HG03439 (cell line): ENCODE measurements around the gene HOXA10.

Experiments used
- ATAC-seq: cut with Tn5 transposase; IDR thresholded peaks from one replicate; pipeline ENCODE4 v1.9.1; 2021; ENCODE audit warnings: mild to moderate bottlenecking, moderate library complexity; ENCODE audit not compliant: unreplicated experiment

HOXA10 gene

GRCh38 chr7:27157702-27158431 lies 16.3 kb downstream of the HOXA10 start:
- no peak for ATAC-seq

- no peak for ATAC-seq
Measured at GRCh38 chr7:27156916-27157701, 17.0 kb downstream of the HOXA10 start.

- ATAC-seq: no peak
Measured at GRCh38 chr7:27156508-27156898, 17.6 kb downstream of the HOXA10 start, which contains the start of gene HOXA7. Gene HOXA7, minus strand, starts transcription at chr7:27156675. Its CDS starts 130 bp downstream, at chr7:27156545.

GRCh38 chr7:27155816-27156507 lies 18.2 kb downstream of the HOXA10 start:
- no peak for ATAC-seq

GRCh38 chr7:27154901-27155815 lies 19.0 kb downstream of the HOXA10 start:
- no peak for ATAC-seq

GRCh38 chr7:27154369-27154768 lies 19.8 kb downstream of the HOXA10 start:
- ATAC-seq: no peak

GRCh38 chr7:27153526-27153925 lies 20.6 kb downstream of the HOXA10 start:
- ATAC-seq: no peak

GRCh38 chr7:27152816-27153442 lies 21.2 kb downstream of the HOXA10 start:
- ATAC-seq: no peak

- no peak for ATAC-seq
Measured at GRCh38 chr7:27151931-27152815, 21.9 kb downstream of the HOXA10 start, which contains the start of gene HOXA3. Gene HOXA3, minus strand, starts transcription at chr7:27152583. Its CDS starts 41,943 bp downstream, at chr7:27110640.

- ATAC-seq: no peak
Measured at GRCh38 chr7:27151341-27151930, 22.7 kb downstream of the HOXA10 start.

- peak; percentile 72 for ATAC-seq
Measured at GRCh38 chr7:27150568-27151340, 23.4 kb downstream of the HOXA10 start.

- no peak for ATAC-seq
Measured at GRCh38 chr7:27149842-27150567, 24.1 kb downstream of the HOXA10 start.

GRCh38 chr7:27148756-27149641 lies 25.1 kb downstream of the HOXA10 start:
- no peak for ATAC-seq

GRCh38 chr7:27148031-27148755 lies 25.9 kb downstream of the HOXA10 start:
- ATAC-seq: no peak

GRCh38 chr7:27147199-27148030 lies 26.7 kb downstream of the HOXA10 start, which contains the start of gene HOXA6:
Gene HOXA6, minus strand, starts transcription at chr7:27147774. Its CDS starts 25 bp downstream, at chr7:27147749.
- ATAC-seq: no peak
